H1 (cell line): Measurements from ENCODE around the gene CWF19L1. TPM values are rescaled to one million over a fixed set of nuclear protein-coding genes. Genes with fewer than 3 reads are reported as not detected.

Experiments
- CTCF ChIA-PET: fragments of 300-600 bp; sonication (Branson Sonifier 250); formaldehyde crosslinking; loops from one replicate; lab custom pipeline; 2021; ENCODE audit not compliant: partially characterized antibody; lab: Charles Lee
- POLR2A ChIA-PET: fragments of 300-600 bp; sonication (Branson Sonifier 250); formaldehyde crosslinking; loops from one replicate; lab custom pipeline; 2021; ENCODE audit warnings: inconsistent platforms; ENCODE audit not compliant: partially characterized antibody; lab: Charles Lee
- DNase-seq, 2 experiments: peaks; one replicate each; pipeline versions ENCODE4 v3.0.0 to v3.0.0-alpha.2; 2010 to 2022; ENCODE audit warnings: low spot score in 2 of 2, low read depth in 1 of 2, mixed read lengths in 1 of 2
- FAIRE-seq: peaks from 2 replicates; lab custom pipeline; 2011; peaks lifted over from hg19 to GRCh38; lab: Jason Lieb, UNC
- H2AFZ ChIP-seq: 2 replicates; pipeline ENCODE4 v1.8.1; 2012; ENCODE audit warnings: low read length, inconsistent platforms
- H2AK5ac ChIP-seq: 2 replicates; pipeline ENCODE4 v1.6.1; 2013; ENCODE audit warnings: low read depth, low read length
- H2BK120ac ChIP-seq: replicated peaks from 2 replicates; pipeline ENCODE3; 2013; ENCODE audit warnings: low read depth, low read length, inconsistent platforms
- H2BK12ac ChIP-seq: 2 replicates; pipeline ENCODE4 v1.6.1; 2013; ENCODE audit warnings: low read depth, low read length
- H2BK15ac ChIP-seq: 2 replicates; pipeline ENCODE4 v1.6.1; 2013; ENCODE audit warnings: low read length
- H2BK20ac ChIP-seq: 2 replicates; pipeline ENCODE4 v1.6.1; 2013; ENCODE audit warnings: low read length
- H2BK5ac ChIP-seq: 2 replicates; pipeline ENCODE4 v1.6.1; 2013; ENCODE audit warnings: low read depth, low read length
- H3K14ac ChIP-seq: 2 replicates; pipeline ENCODE4 v1.6.1; 2013; ENCODE audit warnings: inconsistent platforms; ENCODE audit not compliant: insufficient read length
- H3K18ac ChIP-seq: 2 replicates; pipeline ENCODE4 v1.6.1; 2013; ENCODE audit warnings: low read length; ENCODE audit errors: extremely low read depth
- H3K23ac ChIP-seq: 2 replicates; pipeline ENCODE4 v1.6.1; 2013; ENCODE audit warnings: inconsistent platforms; ENCODE audit not compliant: insufficient read length
- H3K23me2 ChIP-seq: 2 replicates; pipeline ENCODE4 v1.6.1; 2013; ENCODE audit warnings: low read depth, low read length
- H3K27ac ChIP-seq: 2 replicates; pipeline ENCODE4 v1.6.1; 2011; ENCODE audit warnings: low read depth, low read length, inconsistent platforms
- H3K27me3 ChIP-seq, 4 experiments: replicated peaks in 1 of 4; 1 replicate in 1 of 4; 2 replicates in 3 of 4; pipeline versions ENCODE4 v1.6.1 to v1.8.1; 2011 to 2013; ENCODE audit warnings: low read length in 3 of 4, mild to moderate bottlenecking in 3 of 4, inconsistent platforms in 2 of 4, mixed read lengths in 2 of 4, moderate library complexity in 1 of 4; ENCODE audit not compliant: control insufficient read depth in 3 of 4, insufficient read depth in 3 of 4; ENCODE audit errors: extremely low read depth in 1 of 4
- H3K36me3 ChIP-seq, 4 experiments: 2 replicates each; pipeline versions ENCODE4 v1.6.1 to v1.8.1; 2011 to 2013; ENCODE audit warnings: mild to moderate bottlenecking in 4 of 4, low read length in 3 of 4, moderate library complexity in 2 of 4, control low read depth in 1 of 4, inconsistent platforms in 1 of 4; ENCODE audit not compliant: insufficient read depth in 4 of 4, control insufficient read depth in 2 of 4
- H3K4ac ChIP-seq: replicated peaks from 2 replicates; pipeline ENCODE3; 2013; ENCODE audit warnings: low read length, low read depth, mixed read lengths, inconsistent platforms; ENCODE audit not compliant: insufficient read length
- H3K4me1 ChIP-seq, 4 experiments: replicated peaks in 1 of 4; 1 replicate in 1 of 4; 2 replicates in 3 of 4; pipeline versions ENCODE4 v1.6.1 to v1.8.1; 2011 to 2013; ENCODE audit warnings: low read length in 3 of 4, inconsistent platforms in 2 of 4, mixed read lengths in 1 of 4; ENCODE audit not compliant: insufficient read depth in 4 of 4, control insufficient read depth in 3 of 4
- H3K4me2 ChIP-seq, 2 experiments: 2 replicates each; pipeline versions ENCODE4 v1.6.1 to v1.8.1; 2011 to 2013; ENCODE audit warnings: low read depth in 2 of 2, low read length in 2 of 2, control low read depth in 1 of 2, inconsistent platforms in 1 of 2, mild to moderate bottlenecking in 1 of 2; ENCODE audit not compliant: insufficient read depth in 1 of 2
- H3K4me3 ChIP-seq, 4 experiments: fragments of 200-600, 300-600 bp in 1 of 4; sonication (generic), shearing (Covaris generic), sonication (Bioruptor Twin) in 1 of 4; 2 replicates each; pipeline versions ENCODE4 v1.5.1 to v1.8.1; 2011 to 2016; ENCODE audit warnings: low read length in 4 of 4, low read depth in 3 of 4, control low read depth in 2 of 4, inconsistent platforms in 2 of 4, mild to moderate bottlenecking in 2 of 4, mixed read lengths in 1 of 4, moderate library complexity in 1 of 4; ENCODE audit not compliant: insufficient read depth in 2 of 4; ENCODE audit errors: extremely low read depth in 1 of 4
- H3K56ac ChIP-seq: replicated peaks from 2 replicates; pipeline ENCODE3; 2013; ENCODE audit warnings: low read depth, mild to moderate bottlenecking, mixed read lengths, low read length, inconsistent platforms; ENCODE audit not compliant: insufficient read length
- H3K79me1 ChIP-seq: 2 replicates; pipeline ENCODE4 v1.6.1; 2013; ENCODE audit warnings: low read depth, low read length, control low read depth
- H3K79me2 ChIP-seq, 2 experiments: 2 replicates each; pipeline versions ENCODE4 v1.6.1 to v1.8.1; 2012 to 2013; ENCODE audit warnings: low read length in 2 of 2, mild to moderate bottlenecking in 2 of 2, inconsistent platforms in 1 of 2; ENCODE audit not compliant: insufficient read depth in 2 of 2, control insufficient read depth in 1 of 2
- H3K9ac ChIP-seq, 4 experiments: replicated peaks in 1 of 4; 1 replicate in 1 of 4; 2 replicates in 3 of 4; pipeline versions ENCODE4 v1.6.1 to v1.8.1; 2011 to 2013; ENCODE audit warnings: low read depth in 3 of 4, low read length in 3 of 4, control low read depth in 2 of 4, mild to moderate bottlenecking in 2 of 4, moderate library complexity in 2 of 4, inconsistent platforms in 1 of 4; ENCODE audit errors: extremely low read depth in 1 of 4
- H3K9me3 ChIP-seq, 2 experiments: 2 replicates each; pipeline versions ENCODE4 v1.6.1 to v1.8.1; 2012 to 2013; ENCODE audit warnings: mild to moderate bottlenecking in 2 of 2, moderate library complexity in 2 of 2, control low read depth in 1 of 2, inconsistent platforms in 1 of 2, low read depth in 1 of 2, low read length in 1 of 2, mixed read lengths in 1 of 2; ENCODE audit not compliant: insufficient read depth in 2 of 2
- H4K20me1 ChIP-seq, 2 experiments: replicated peaks in 1 of 2; 2 replicates each; pipeline versions ENCODE3 to v1.8.1; 2011 to 2013; ENCODE audit warnings: inconsistent platforms in 2 of 2, low read length in 2 of 2, mild to moderate bottlenecking in 1 of 2; ENCODE audit not compliant: insufficient read depth in 2 of 2, control insufficient read depth in 1 of 2
- H4K5ac ChIP-seq: 2 replicates; pipeline ENCODE4 v1.6.1; 2013; ENCODE audit warnings: low read length, low read depth, mixed read lengths, inconsistent platforms; ENCODE audit not compliant: insufficient read length
- H4K8ac ChIP-seq: 2 replicates; pipeline ENCODE4 v1.8.0; 2013; ENCODE audit warnings: mild to moderate bottlenecking, moderate library complexity, low read length, inconsistent platforms; ENCODE audit not compliant: insufficient read depth; ENCODE audit errors: extremely low read depth
- H4K91ac ChIP-seq: replicated peaks from 2 replicates; pipeline ENCODE3; 2013; ENCODE audit warnings: low read length, mixed read lengths, inconsistent platforms; ENCODE audit not compliant: insufficient read length
- ASH2L ChIP-seq: fragments of 200-600, 300-600 bp; sonication (generic); IDR thresholded peaks from one replicate; pipeline ENCODE4 v1.7.1; 2017; ENCODE audit warnings: low read length
- BACH1 ChIP-seq: IDR thresholded peaks from 2 replicates; pipeline ENCODE4 v1.6.1; 2012; ENCODE audit warnings: low read length, improper control_type of control experiment
- BCL11A ChIP-seq, 2 experiments: IDR thresholded peaks; one replicate each; pipeline ENCODE4 v1.6.1; 2011; ENCODE audit warnings: low read depth in 2 of 2, low read length in 2 of 2, mild to moderate bottlenecking in 2 of 2
- CHD1 ChIP-seq: IDR thresholded peaks from 2 replicates; pipeline ENCODE4 v1.6.1; 2012; ENCODE audit warnings: low read depth, low read length, improper control_type of control experiment
- E2F6 ChIP-seq: IDR thresholded peaks from 2 replicates; pipeline ENCODE4 v1.6.1; 2012; ENCODE audit warnings: inconsistent platforms
- EGR1 ChIP-seq: IDR thresholded peaks from 2 replicates; pipeline ENCODE4 v1.6.1; 2011; ENCODE audit warnings: low read depth, low read length, borderline replicate concordance
- FOSL1 ChIP-seq: IDR thresholded peaks from 2 replicates; pipeline ENCODE4 v1.6.1; 2011; ENCODE audit warnings: mild to moderate bottlenecking, low read depth, low read length, moderate library complexity; ENCODE audit not compliant: insufficient read depth
- KDM1A ChIP-seq: fragments of 200-600, 300-600 bp; sonication (generic); IDR thresholded peaks from 2 replicates; pipeline ENCODE4 v1.7.1; 2016; ENCODE audit warnings: mild to moderate bottlenecking, low read length, borderline replicate concordance
- NANOG ChIP-seq: IDR thresholded peaks from 2 replicates; pipeline ENCODE4 v1.6.1; 2011; ENCODE audit warnings: low read length, low read depth, mild to moderate bottlenecking, inconsistent platforms; ENCODE audit not compliant: insufficient read depth, poor library complexity, severe bottlenecking
- SP1 ChIP-seq: IDR thresholded peaks from 2 replicates; pipeline ENCODE4 v1.6.1; 2011; ENCODE audit warnings: low read depth, low read length
- SP2 ChIP-seq: IDR thresholded peaks from 2 replicates; pipeline ENCODE4 v1.6.1; 2012; ENCODE audit warnings: mild to moderate bottlenecking, low read length, inconsistent platforms
- SRF ChIP-seq: IDR thresholded peaks from 2 replicates; pipeline ENCODE4 v1.6.1; 2011; ENCODE audit warnings: mild to moderate bottlenecking, low read depth, low read length, moderate library complexity
- TAF1 ChIP-seq: IDR thresholded peaks from 2 replicates; pipeline ENCODE4 v1.6.1; 2011; ENCODE audit warnings: mild to moderate bottlenecking, low read depth, low read length
- TCF12 ChIP-seq: IDR thresholded peaks from 2 replicates; pipeline ENCODE4 v1.6.1; 2011; ENCODE audit warnings: low read depth, mild to moderate bottlenecking, low read length
- TEAD4 ChIP-seq: IDR thresholded peaks from 2 replicates; pipeline ENCODE4 v1.6.1; 2012; ENCODE audit warnings: low read depth, low read length, inconsistent platforms, mixed read lengths
- YY1 ChIP-seq: IDR thresholded peaks from 2 replicates; pipeline ENCODE4 v1.6.1; 2011; ENCODE audit warnings: low read depth, mild to moderate bottlenecking, low read length
- WGBS, 2 experiments: shearing (Covaris generic) in 1 of 2; methylation state at CpG; one replicate each; pipeline versions ENCODE4 v1.1.6 to v1.1.7; 2013 to 2015; ENCODE audit warnings: low lambda C conversion rate in 2 of 2, mixed read lengths in 2 of 2, inconsistent platforms in 1 of 2, low coverage in 1 of 2, missing lambda C conversion rate in 1 of 2; ENCODE audit not compliant: insufficient replicate concordance in 2 of 2, insufficient coverage in 1 of 2, insufficient read length in 1 of 2; ENCODE audit errors: extremely low coverage in 1 of 2, missing lambda C conversion rate in 1 of 2; 5-methylcytosine and 5-hydroxymethylcytosine counted together
- polyA plus RNA-seq, 7 experiments: library from polyadenylated mRNA; depleted of rRNA in 3 of 7; stranded (reverse) in 5 of 7; unstranded in 2 of 7; fragments of >200 nt in 5 of 7; fragments of 200-250 nt in 2 of 7; gene quantifications; 1 replicate in 5 of 7; 2 replicates in 1 of 7; 4 replicates in 1 of 7; pipeline versions ENCODE4 v1.2.1 to v1.2.3, GENCODE V29; 2011 to 2013; ENCODE audit warnings: missing spikeins in 2 of 7, mixed read lengths in 2 of 7
- total RNA-seq: library from RNA; stranded (reverse); fragmentation: NEBNext Ultra II Directional; extraction: Animal tissue kit (Norgen Biotek cat#: 25700); gene quantifications from 2 replicates; pipeline ENCODE4 v1.2.1, GENCODE V29; 2021

CWF19L1 gene
- total and polyA plus RNA-seq, 2 of the 8 experiments (the other 6 are each of a cell fraction or from before 2014, with no cell fraction given): 11.1 to 29.9 TPM

GRCh38 chr10:100248820-100249219 is 18.6 kb downstream of the CWF19L1 start:
- no peak overlapping the region for H3K4me2 ChIP-seq
- no peak overlapping the region for H2BK12ac ChIP-seq
- no peak overlapping the region for H2AFZ ChIP-seq
- no peak overlapping the region for H2AK5ac ChIP-seq
- no peak overlapping the region for H3K18ac ChIP-seq
- no peak overlapping the region for H3K27ac ChIP-seq
- no peaks in the 10 kb centered on the region for H4K20me1 ChIP-seq
- ChIA-PET POLR2A (interaction anchor here (1.1 to 1.6 kb wide), 2 partner anchors 10 to 15 kb away, joined by 3 read pairs; no protein-coding TSS in a partner anchor), CTCF (interaction anchor here (0.6 to 1.8 kb wide), 2 partner anchors 8 to 955 kb away, joined by 3 to 5 read pairs; no protein-coding TSS in a partner anchor)
- H4K91ac ChIP-seq: no peak overlapping the region
- H3K4me1 ChIP-seq: no peaks in the 10 kb centered on the region
- no peaks in the 10 kb centered on the region for H3K9me3 ChIP-seq
- no peaks in the 10 kb centered on the region for H3K79me1 ChIP-seq
- no peak overlapping the region for H3K23ac ChIP-seq
- no peak overlapping the region for H4K5ac ChIP-seq
- no peaks in the 10 kb centered on the region for H3K27me3 ChIP-seq
- no peak overlapping the region for H3K9ac ChIP-seq
- no peak overlapping the region for H3K4me3 ChIP-seq
- H3K14ac ChIP-seq: no peak overlapping the region
- no peaks in the 10 kb centered on the region for H3K23me2 ChIP-seq
- DNase-seq (no peak), FAIRE-seq (no peak)
- no peak overlapping the region for H2BK20ac ChIP-seq
- H4K8ac ChIP-seq: no peak overlapping the region
- H3K36me3 ChIP-seq: peaks cover 6 to 49% (median 18%) of the 10 kb centered on the region in 4 experiments; a peak in 7 of 8 replicates
- H3K79me2 ChIP-seq: no peaks in the 10 kb centered on the region
- H3K4ac ChIP-seq: no peak overlapping the region
- H3K56ac ChIP-seq: no peak overlapping the region
- no peak overlapping the region for H2BK5ac ChIP-seq
- 92% methylated on average over 7 of the region's 7 CpGs; no CpG with 5 or more reads in 1 of the 2 experiments for WGBS, 2 experiments
- no peak overlapping the region for H2BK120ac ChIP-seq
- H2BK15ac ChIP-seq: no peak overlapping the region
- TF ChIP-seq TEAD4 (no peak), EGR1 (no peak), FOSL1 (no peak), BCL11A (IDR thresholded peaks at IDR 0.05; ENCODE audit: low read depth in 2 of 2, low read length in 2 of 2) (no peak), ASH2L (no peak), NANOG (no peak), SP2 (no peak), TCF12 (no peak), TAF1 (no peak), CHD1 (no peak), KDM1A (no peak), BACH1 (no peak), SP1 (no peak), E2F6 (no peak), SRF (no peak), YY1 (no peak)
